ENCODE results near the gene DRD2.

The DRD2 gene

DNA sequence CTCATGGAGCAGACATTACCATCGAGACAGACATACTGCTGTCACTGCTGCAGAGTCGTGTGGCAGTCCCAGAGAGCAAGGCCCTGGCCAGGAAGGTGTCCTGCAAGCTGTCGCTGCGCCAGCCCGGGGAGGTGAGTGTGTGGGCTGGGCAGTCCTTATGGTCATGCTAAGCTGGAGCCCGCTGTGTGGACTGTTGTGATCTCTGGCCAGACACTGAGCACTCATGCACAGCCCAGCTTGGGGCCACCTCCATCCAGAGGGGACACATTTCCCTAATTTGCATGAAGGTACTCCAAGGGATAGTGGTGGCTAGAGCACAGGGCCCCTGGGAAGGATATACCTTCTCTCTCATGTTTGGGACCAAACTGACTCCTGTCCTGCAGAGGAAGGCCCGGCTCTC lies 78.0 kb downstream of the DRD2 start:
- no peak for FAIRE-seq

DNA sequence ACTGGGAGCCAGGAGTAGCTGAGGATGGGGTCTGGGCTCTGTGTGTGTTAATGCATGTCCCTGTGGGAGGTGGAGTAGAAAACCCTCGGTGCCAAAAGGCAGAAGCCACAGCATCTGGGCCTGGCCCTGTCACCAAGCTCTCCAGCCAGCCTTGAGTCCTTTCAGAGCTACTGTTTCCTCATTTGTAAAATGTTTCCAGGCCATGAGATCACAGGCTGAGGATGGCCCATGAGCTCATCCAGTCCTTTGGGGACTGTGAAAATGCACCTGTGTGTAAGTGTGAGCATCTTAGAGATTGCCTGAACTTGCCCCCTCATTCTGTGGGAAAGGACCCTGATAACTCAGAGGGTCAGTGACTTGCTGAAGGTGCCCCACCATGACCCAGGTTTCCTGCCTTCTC lies 78.5 kb downstream of the DRD2 start:
- FAIRE-seq = no peak

DNA sequence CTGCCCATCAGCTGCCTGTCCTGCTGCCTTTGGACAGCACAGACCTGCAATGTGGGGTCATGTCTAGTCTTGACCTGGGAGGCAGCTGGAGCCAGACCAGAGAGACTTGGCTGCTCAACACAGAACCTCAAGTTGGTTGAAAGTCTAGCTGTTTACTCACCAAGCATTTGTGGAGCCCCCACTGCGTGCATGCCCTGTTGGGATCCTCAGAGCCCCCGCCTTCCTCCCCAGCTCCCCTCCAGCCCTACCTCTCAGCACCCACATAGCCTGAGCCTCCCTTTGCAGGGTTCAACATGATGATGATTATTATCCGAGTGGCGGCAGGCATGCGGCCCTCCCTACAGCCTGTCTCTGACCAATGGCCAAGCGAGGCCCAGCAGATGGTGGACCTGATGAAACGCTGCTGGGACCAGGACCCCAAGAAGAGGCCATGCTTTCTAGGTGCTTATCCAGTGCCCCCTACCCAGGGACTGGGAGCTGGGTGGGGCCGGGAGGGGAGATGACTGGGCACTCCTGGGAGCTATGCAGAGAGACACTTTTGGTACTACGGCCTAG lies 79.3 kb downstream of the DRD2 start:
- no peak for FAIRE-seq

DNA sequence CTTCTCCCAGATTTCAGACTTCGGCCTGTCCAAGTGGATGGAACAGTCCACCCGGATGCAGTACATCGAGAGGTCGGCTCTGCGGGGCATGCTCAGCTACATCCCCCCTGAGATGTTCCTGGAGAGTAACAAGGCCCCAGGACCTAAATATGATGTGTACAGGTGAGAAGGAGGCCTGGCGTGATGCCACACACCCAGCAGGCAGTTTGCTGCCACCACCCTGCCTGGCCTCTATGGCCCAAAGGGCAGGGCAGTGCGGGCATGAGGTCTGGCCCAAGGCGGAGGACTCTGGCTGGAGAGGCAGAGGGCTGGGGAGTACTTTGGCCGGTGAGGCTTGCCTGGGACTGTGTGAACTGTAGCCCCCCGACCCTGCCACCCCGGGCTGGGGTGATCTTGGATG lies 80.3 kb downstream of the DRD2 start:
- FAIRE-seq = no peak

DNA sequence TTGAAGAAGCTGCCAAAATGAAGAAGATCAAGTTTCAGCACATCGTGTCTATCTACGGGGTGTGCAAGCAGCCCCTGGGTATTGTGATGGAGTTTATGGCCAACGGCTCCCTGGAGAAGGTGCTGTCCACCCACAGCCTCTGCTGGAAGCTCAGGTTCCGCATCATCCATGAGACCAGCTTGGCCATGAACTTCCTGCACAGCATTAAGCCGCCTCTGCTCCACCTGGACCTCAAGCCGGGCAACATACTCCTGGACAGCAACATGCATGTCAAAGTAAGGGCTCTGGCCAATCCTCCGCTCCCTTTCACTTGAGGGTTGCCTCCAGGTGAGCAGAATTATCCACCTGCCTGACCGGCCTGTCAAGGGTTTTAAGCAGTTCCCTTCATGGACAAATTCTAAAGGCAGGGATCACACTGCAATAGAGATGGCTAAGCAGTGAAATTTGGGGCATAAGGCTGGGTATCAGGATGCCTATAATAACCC lies 81.7 kb downstream of the DRD2 start:
- no peak for FAIRE-seq

DNA sequence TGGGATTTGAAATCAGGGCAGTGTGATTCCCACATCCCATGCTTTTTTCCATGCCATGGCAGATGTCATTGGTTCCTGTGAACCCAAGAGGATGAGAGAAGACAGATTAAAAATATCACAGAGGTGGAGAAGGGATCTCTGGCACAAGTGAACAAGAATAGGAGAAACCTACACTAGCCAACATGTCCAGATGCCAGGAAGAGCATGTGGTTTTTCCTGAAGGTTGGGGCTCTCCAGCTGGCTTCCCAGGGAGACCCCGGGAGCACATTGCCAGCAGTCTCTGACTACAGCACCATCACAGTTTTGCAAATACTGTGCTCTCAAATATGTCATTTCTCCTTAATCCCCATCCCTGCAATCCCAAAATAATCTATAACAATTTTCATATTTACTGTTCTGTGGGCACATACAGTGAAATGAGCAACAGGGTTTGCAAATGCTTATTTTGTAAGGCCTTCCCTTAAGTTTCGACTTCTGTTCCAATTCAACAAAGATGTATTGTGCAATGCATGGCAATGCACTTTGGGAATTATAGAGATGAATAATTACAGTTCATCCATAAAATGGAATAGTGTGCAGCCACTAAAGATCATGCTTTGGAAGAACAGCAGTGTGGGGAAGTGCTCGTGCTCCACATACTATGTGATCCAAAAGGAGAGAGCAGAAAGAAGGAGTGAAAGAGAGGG lies 82.8 kb downstream of the DRD2 start:
- no peak for FAIRE-seq

DNA sequence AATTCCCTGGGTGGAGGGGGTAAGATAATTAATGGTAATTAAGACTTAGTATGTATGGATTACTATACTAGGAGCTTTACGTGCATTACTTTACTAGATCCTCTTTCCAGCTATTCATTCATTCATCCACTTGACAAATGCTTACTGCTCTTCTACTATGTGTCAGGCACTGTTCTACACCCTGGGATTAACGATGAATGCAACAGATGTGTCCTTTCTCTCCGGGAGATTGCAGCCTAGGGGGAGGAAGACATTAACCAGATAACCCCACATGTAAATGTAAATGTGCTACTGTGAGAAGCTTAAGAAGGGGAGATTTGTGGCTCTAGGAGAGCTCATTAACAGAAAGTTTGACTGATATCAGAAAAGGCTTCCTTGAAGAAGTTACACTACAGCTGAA lies 85.9 kb downstream of the DRD2 start:
- FAIRE-seq = no peak

DNA sequence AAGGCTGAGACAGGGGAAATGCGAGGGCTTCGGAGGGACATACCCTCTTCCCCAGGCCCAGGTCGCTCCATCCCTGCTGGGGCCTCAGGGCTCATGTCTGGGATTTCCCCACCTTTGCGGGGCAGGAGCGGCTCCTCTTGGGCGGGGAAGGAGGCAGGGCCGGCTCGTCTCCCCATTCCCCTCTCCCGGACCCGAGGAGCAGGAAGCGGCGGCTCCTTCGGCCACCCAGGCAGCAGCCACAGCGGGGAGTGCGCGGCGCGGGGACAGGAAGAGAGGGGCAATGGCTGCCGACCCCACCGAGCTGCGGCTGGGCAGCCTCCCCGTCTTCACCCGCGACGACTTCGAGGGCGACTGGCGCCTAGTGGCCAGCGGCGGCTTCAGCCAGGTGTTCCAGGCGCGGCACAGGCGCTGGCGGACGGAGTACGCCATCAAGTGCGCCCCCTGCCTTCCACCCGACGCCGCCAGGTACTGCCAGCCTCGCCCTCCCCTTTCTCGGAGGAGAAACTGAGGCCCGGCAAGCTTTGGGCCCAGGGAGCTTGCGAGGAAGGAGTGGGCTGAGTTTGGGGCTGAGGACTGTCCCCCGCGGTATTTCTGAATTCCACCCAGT lies 87.5 kb downstream of the DRD2 start, which contains the start of gene ANKK1:
Gene ANKK1, plus strand, starts transcription at position 175 of the 607 bp plus-strand sequence. Its CDS starts 106 bp downstream, at position 281.
- no peak for FAIRE-seq

DNA sequence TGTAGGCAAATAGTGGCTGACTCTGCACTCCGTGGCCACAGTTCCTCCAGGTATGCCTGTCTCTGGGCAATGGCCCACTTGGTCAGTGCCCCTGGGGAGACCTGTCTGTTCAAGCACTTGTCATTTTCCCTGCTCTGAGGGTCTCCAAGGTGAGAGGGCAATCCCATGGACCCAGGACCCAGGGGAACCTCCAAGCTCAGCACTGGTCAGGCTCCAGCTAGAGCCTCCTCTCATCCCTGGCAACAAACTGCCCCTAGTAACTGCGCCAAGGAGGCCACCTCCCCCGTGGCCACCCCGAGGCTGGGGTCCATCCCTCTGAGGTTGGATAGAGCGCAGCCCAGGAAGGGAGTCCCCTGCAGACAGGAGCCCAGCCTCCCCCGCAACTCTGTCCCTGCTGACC lies 88.3 kb downstream of the DRD2 start:
- no peak for FAIRE-seq

DNA sequence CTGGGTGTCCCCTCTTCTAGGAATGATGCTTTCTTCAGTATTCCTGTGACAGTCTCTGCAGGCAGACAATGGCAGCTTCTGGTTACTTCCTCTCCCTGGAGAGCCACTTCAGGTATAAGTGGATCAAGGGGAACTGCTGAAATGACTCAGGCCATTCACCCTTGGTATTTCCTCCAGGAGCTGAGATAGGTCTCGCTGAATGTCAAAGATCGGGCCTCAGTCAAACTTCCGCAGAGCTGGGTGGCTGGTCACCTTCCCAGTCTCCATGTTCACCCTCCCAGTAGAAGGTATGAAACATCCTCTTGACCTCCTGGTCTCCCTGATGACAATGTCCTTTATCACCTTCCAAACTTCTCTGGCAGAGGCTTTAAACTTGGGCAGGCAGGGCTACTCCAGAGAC lies 89.4 kb downstream of the DRD2 start:
- no peak for FAIRE-seq

DNA sequence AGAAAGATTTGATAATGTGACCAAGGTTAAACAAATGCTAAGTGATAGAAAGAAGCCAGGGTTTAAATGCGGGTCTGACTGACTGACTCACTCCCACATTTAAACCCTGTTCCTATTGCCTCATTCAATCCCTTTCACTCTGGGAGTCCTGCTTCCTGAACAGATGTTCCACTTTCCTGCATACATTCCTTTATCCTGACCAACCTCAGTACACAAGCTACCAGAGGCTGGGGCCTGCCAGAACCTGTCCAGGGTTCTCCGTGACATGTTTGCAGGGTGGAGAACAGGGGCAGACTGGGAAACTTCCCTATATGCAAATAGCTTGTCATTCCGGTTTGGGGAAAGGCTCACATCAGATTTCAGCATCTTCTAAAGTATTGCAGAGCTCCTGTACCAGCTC lies 90.6 kb downstream of the DRD2 start:
- no peak for FAIRE-seq

DNA sequence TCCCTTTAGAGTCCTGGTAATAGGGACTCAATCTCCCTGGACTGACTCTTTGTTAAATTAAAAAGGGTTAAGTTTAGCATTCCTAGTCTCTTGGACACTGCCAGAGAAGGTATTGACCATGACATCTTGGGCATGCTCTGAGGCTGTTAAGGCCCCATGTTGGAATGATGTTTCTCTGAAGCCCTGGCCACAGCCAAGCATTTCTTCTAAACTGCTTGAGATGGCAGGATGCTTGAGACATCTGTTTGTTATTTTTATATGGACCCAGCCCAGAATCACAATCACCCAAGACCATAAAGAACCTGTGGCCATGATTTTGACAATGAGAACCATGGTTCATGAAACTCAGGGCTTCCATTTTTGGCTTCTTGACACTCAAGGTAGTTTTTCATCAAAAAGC lies 93.1 kb downstream of the DRD2 start:
- FAIRE-seq = no peak

DNA sequence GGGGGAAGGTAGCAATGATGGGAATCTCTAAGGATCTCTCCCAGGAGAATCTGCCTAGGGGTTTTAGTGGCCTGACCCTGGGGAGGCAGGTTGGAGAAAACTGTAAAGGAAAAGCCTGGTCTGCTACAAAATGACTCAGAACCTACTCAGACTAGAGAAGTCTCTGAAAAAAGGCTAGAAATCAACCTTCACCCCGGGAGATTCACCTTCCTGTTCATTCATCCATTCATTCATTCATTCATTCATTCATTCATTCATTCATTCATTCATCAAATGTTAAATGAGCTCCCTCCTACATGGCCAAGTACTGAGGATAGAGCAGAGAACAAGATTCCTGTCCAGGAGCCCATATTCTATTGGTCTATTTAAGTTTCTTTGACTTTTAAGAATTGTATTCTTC lies 96.5 kb downstream of the DRD2 start:
- no peak for FAIRE-seq

DNA sequence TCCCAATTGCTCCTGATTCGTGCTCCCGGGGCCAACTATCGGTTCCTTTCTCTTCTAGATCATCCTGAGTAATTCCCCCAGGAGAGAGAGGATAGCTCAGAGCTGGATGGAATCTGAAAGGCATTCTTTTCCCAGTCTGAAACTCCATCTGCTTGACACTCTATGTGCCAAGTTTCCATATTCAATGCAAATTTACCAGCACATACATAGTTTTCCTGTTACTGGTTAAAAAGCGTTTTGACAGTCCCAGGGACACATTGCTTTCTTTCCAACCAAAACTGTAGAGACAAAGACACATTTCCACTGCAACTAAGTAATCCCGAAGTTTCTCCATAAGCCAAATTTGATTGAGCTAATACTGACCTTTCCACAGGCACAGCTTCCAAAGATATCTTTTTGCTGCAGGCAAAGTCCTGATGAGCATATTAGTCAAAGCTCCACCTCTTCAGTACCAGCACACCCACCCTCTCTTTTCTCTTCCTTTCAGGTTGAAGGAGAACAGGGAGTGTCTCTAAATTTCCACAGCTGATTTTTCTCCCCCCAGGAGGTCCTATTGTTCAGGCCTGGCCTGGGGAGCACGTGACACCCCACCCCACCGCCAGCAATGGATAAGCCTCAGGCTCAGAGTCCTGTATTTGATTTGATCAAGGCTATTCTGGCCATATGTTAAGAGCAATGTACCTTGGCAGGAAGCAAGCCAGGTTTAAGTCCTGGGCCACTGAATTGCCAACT lies 97.4 kb downstream of the DRD2 start:
- no peak for FAIRE-seq

DNA sequence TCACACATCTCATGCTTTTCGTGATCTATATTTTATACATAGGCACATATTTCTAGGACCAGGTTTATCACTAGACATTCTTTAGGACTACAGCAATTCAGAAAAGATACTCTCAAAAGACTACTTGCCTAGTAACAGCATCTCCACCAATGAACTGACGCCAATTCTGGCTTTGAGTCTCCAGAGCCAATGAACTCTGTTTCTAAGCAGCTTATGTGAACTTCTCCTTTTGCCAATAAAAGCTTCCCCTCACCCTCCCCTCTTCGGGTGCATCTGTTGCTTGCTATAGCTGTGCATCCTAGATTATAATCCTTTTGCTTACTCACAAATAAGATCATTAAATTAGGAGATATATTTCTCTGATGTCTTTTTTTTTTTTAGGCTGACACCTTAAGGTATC lies 99.0 kb downstream of the DRD2 start:
- no peak for FAIRE-seq

DNA sequence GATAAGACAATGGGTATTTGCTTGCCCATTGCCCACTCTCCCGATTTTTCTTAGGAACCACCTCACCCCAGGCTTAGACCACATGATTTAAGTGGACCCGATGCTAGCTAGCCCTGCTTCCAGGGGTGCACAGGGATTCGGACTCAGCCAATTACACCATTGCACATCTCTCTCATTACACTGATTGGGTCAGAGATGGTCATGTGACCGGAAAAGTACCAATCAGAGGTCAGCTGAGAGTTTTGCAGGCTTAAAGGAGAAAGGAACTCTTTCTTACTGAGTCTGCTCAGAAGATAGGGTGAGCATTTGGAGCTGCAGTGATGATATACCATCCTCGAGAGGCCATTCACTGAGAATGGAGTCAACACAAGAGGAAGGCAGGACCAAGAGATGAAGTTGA lies 99.8 kb downstream of the DRD2 start:
- no peak for FAIRE-seq

DNA sequence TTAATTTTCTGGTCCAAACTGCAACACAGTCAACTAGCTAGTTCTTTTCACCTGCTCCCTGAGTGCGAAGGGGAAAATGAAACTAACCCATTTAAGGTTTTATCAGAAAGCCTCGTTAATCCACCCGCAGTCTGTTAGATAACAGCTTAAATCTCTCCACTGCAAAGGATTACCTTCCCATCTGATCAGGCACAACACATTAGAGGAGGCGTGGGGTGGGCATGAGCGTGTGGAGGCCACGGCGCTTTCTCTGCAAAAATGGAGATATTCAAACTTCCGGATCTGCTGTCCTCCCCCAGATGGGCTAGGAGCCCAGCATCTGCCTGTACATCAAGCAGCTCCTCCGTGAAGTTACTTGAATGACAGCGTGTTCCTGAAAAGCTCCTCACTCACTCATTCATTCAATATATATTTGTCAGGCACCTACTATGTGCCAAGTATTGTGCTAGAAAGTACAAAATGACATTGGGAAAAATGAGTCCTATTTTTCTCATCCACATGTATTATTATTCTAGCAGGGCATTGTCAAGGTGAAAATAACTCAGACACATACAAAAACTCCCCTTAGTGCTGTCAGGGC lies 101.1 kb downstream of the DRD2 start:
- FAIRE-seq = no peak

DNA sequence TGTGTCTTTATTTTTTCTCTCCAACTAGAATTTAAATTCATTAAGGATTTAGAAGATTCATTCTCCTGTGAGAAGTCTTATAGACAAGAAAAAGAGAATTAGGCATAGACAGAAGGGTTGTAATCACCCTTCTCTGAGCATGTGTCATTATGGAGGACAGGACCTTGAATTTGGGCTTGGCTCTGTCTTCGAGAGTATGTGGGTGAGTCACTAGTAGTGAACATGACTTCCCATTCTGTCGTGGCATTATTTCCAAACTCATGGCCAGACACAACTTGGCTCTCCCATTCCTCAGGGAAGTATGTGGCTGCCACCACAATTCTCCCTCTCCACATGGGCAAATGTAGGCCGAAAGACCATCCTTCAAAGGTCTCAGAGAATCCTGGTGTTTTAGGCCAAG lies 101.9 kb downstream of the DRD2 start:
- FAIRE-seq = no peak

DNA sequence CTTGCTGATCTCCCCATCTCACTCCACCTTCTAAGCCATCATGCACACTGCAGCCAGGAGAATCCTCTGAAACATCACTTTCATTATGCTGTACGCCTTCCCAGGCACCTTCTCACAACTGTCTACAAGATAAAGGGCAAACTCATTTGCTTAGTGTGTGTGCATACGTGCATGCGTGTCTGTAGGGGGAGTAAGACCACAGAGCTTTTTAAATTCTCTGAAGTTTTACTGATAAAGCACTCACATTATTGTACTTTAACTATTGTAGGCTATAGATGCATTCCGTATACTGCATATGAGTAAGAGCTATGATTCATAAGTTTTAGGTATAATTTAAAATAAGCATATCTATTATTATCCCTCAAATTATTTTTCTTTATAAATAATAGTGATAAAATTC lies 102.9 kb downstream of the DRD2 start:
- no peak for FAIRE-seq

DNA sequence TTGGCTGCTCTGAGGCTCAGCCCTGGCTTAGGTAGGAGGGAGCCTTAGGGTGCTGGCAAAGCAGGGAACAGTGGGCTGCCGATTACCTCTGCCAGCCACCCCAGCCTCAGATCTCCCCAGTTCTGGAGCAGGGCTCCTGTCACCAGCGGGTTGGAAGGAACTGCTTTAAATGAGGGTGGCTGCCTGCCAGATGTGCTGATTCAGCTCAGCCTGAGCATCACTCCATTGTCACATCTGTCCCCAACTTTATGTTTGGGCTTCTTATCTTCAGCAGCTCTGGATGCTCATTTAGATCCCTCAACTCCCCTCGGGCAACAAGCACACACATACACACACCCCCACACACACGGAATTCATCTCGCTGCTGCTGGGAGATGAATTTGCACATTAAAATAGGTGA lies 104.6 kb downstream of the DRD2 start:
- FAIRE-seq = no peak

DNA sequence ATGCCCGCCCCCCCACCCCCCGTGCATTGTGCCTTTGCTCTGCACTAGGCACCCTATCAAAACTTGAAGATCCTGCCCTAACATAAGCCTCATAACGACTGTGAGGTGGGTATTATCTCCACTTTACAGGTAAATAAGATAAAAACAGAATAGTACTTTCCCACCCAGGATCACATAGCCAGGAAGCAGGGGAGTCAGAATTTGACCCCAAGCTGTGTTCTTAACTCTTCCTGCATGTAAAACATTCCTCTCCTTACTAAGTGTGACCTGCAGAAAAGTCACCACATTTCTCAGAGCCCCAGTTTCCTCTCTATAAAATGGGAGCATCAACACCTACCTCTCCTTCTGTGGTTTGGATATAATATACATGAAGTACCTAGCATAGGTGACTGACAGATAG lies 105.8 kb downstream of the DRD2 start:
- FAIRE-seq = no peak

DNA sequence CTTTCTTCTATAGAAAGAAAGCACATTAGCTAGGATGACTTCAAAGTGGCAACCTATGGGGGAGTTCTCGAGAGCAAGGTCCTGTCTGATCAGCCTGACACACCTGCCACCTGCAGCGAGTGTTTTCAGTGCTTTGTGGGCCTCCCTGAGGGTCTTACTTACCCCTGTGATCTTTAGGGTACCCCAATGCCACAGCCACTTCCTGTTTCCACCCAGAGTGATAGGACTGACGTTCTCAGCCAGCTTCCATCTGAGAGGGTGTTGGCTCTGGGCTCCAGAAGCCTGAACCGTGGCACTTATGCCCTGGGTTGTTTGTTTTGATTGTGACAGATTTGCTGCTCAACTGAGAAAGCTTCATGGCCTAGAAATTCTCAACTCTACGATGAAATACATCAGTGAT lies 109.3 kb downstream of the DRD2 start:
- no peak for FAIRE-seq

DNA sequence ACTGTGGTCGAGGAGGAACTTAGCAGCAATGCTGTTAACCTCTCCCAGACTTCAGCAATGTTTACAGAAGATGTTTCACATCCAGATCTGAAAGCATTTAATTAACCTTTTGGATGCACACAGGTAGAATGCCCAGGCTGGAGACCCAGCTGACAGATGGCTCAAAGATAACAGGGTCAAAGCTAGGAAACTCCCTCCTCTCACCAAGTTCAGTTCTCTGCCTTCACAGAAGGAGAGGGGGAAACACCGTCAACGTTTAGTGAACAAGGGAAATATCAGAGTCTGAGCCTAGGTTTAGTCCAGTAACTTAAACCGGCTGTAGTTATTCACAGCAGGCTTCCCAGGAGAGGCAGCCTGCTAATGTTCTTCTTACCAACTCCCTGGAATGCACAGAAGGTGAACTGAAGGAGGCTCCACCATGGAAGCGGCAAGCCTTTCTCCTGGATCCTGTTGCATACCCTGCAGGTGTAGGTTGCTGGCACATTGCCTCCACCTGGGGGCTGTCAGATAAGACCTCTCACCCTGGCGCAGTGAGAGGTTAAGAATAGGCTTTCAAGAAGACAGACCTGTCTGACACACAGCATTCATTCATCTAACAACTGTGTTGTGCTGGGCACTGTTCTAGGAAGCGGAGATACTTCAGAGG lies 111.1 kb downstream of the DRD2 start:
- no peak for FAIRE-seq
